Neural progenitor cell (in vitro differentiated cells): ENCODE data around the gene MSTN. TPM values are rescaled to one million over a fixed set of nuclear protein-coding genes. Genes with fewer than 3 reads are reported as not detected.
"Not testable (repeated sequence)": the region's sequence is repeated elsewhere in the genome, so short reads cannot be mapped to it uniquely, and the experiment has no call there.

Source experiments
- DNase-seq: peaks from one replicate; pipeline ENCODE4 v3.0.0-alpha.2; 2016; ENCODE audit warnings: low spot score
- H2AFZ ChIP-seq: fragments of 200-600 bp; sonication (generic); replicated peaks from 2 replicates; pipeline ENCODE4 v1.6.1; 2016; ENCODE audit warnings: antibody characterized with exemption
- H3F3A ChIP-seq: fragments of 200-600 bp; sonication (generic); 2 replicates; pipeline ENCODE4 v1.6.1; 2016; ENCODE audit warnings: antibody characterized with exemption, low read depth
- H3K27ac ChIP-seq: fragments of 200-600 bp; sonication (generic); 2 replicates; pipeline ENCODE4 v1.5.1; 2016; ENCODE audit warnings: mild to moderate bottlenecking
- H3K27me3 ChIP-seq: fragments of 200-600 bp; sonication (generic); 2 replicates; pipeline ENCODE4 v1.6.1; 2016; ENCODE audit warnings: mild to moderate bottlenecking, moderate library complexity
- H3K36me3 ChIP-seq: fragments of 200-600 bp; sonication (generic); 2 replicates; pipeline ENCODE4 v1.5.1; 2016
- H3K4me1 ChIP-seq: fragments of 200-600 bp; sonication (generic); 2 replicates; pipeline ENCODE4 v1.6.1; 2016; ENCODE audit warnings: mixed run types
- H3K4me2 ChIP-seq: fragments of 200-600 bp; sonication (generic); 2 replicates; pipeline ENCODE4 v1.6.1; 2016
- H3K4me3 ChIP-seq: fragments of 200-600 bp; sonication (generic); 2 replicates; pipeline ENCODE4 v1.5.1; 2016
- H3K79me2 ChIP-seq: fragments of 200-600 bp; sonication (generic); 2 replicates; pipeline ENCODE4 v1.6.1; 2016; ENCODE audit warnings: low read depth
- H3K9ac ChIP-seq: fragments of 200-600 bp; sonication (generic); 2 replicates; pipeline ENCODE4 v1.6.1; 2016
- H3K9me3 ChIP-seq: fragments of 200-600 bp; sonication (generic); 2 replicates; pipeline ENCODE4 v1.5.1; 2016; ENCODE audit warnings: low read depth
- H4K20me1 ChIP-seq: fragments of 200-600 bp; sonication (generic); 2 replicates; pipeline ENCODE4 v1.6.1; 2016; ENCODE audit warnings: low read depth
- H3K27ac Mint-ChIP-seq: 3 replicates; pipeline ENCODE4 v1.8.0; 2021; ENCODE audit warnings: mixed read lengths
- H3K27me3 Mint-ChIP-seq: 2 replicates; pipeline ENCODE4 v1.8.0; 2022; ENCODE audit warnings: low read depth, mild to moderate bottlenecking, inconsistent platforms, moderate library complexity, mixed read lengths; ENCODE audit not compliant: insufficient read depth
- H3K36me3 Mint-ChIP-seq: 3 replicates; pipeline ENCODE4 v1.8.0; 2021; ENCODE audit warnings: mixed read lengths
- H3K4me1 Mint-ChIP-seq: 3 replicates; pipeline ENCODE4 v1.8.0; 2021; ENCODE audit warnings: mixed read lengths
- H3K4me3 Mint-ChIP-seq: 3 replicates; pipeline ENCODE4 v1.8.0; 2021; ENCODE audit warnings: mild to moderate bottlenecking, moderate library complexity, mixed read lengths
- H3K9me3 Mint-ChIP-seq: 3 replicates; pipeline ENCODE4 v1.8.0; 2020; ENCODE audit warnings: mixed read lengths
- CTCF ChIP-seq: fragments of 200-600 bp; sonication (generic); IDR thresholded peaks from 2 replicates; pipeline ENCODE4 v1.5.1; 2017; ENCODE audit warnings: antibody characterized with exemption, mild to moderate bottlenecking
- EZH2 ChIP-seq: fragments of 200-600 bp; sonication (generic); IDR thresholded peaks from 2 replicates; pipeline ENCODE4 v1.6.1; 2017; ENCODE audit warnings: antibody characterized with exemption, mild to moderate bottlenecking, moderate library complexity
- EZH2phosphoT487 ChIP-seq: fragments of 200-600 bp; sonication (generic); IDR thresholded peaks from 2 replicates; pipeline ENCODE4 v1.6.1; 2017; ENCODE audit warnings: antibody characterized with exemption
- total RNA-seq: library from RNA; depleted of rRNA; stranded (reverse); fragments of >200 nt; gene quantifications from 2 replicates; pipeline ENCODE4 v1.2.3, GENCODE V29; 2015; ENCODE audit warnings: low replicate concordance

Gene MSTN
- total RNA-seq, 1 donor from 2014 or later: 0.54 TPM

- H3K36me3 ChIP-seq: no peaks in the 10 kb centered on the region
- H3K4me1 ChIP-seq: no peaks in the 10 kb centered on the region
- no peak for DNase-seq
- H3K4me3 ChIP-seq: no peak overlapping the region
- Mint-ChIP-seq H3K4me3 (no peak overlapping the region), H3K4me1 (no peaks in the 10 kb centered on the region), H3K27me3 (no peaks in the 10 kb centered on the region), H3K9me3 (peaks cover 12% of the 10 kb centered on the region), H3K36me3 (no peaks in the 10 kb centered on the region), H3K27ac (no peak overlapping the region)
- H3K9ac ChIP-seq: no peak overlapping the region
- H3K4me2 ChIP-seq: no peak overlapping the region
- no peaks in the 10 kb centered on the region for H3K9me3 ChIP-seq
- H3K27ac ChIP-seq: no peak overlapping the region
- H4K20me1 ChIP-seq: no peaks in the 10 kb centered on the region
- H2AFZ ChIP-seq: no peak overlapping the region
- H3K27me3 ChIP-seq: no peaks in the 10 kb centered on the region
- H3K79me2 ChIP-seq: no peaks in the 10 kb centered on the region
- no peak for TF ChIP-seq CTCF
- TF ChIP-seq EZH2: no peak
- no peak for TF ChIP-seq EZH2phosphoT487
- no peaks in the 10 kb centered on the region for H3F3A ChIP-seq
Observed at GRCh38 chr2:190020720-190021119, 41.8 kb downstream of the MSTN start.

GRCh38 chr2:190017837-190018236 is 44.7 kb downstream of the MSTN start:
- H2AFZ ChIP-seq: no peak overlapping the region
- no peaks in the 10 kb centered on the region for H3K36me3 ChIP-seq
- no peak for DNase-seq
- no peaks in the 10 kb centered on the region for H3K79me2 ChIP-seq
- no peak overlapping the region for H3K4me3 Mint-ChIP-seq
- no peaks in the 10 kb centered on the region for H3K4me1 Mint-ChIP-seq
- no peaks in the 10 kb centered on the region for H3K9me3 ChIP-seq
- no peak overlapping the region for H3K4me3 ChIP-seq
- TF ChIP-seq EZH2phosphoT487 (no peak), EZH2 (no peak), CTCF (no peak)
- no peak overlapping the region for H3K4me2 ChIP-seq
- H3K9ac ChIP-seq: no peak overlapping the region
- H3F3A ChIP-seq: no peaks in the 10 kb centered on the region
- H3K9me3 Mint-ChIP-seq: peaks cover 31% of the 10 kb centered on the region
- H4K20me1 ChIP-seq: no peaks in the 10 kb centered on the region
- no peak overlapping the region for H3K27ac ChIP-seq
- peaks cover 2% of the 10 kb centered on the region for H3K27me3 Mint-ChIP-seq
- H3K36me3 Mint-ChIP-seq: no peaks in the 10 kb centered on the region
- H3K27ac Mint-ChIP-seq: no peak overlapping the region
- no peaks in the 10 kb centered on the region for H3K4me1 ChIP-seq
- no peaks in the 10 kb centered on the region for H3K27me3 ChIP-seq

- H3K4me3 Mint-ChIP-seq, H3K27ac ChIP-seq, H3K27me3 Mint-ChIP-seq, H2AFZ ChIP-seq, H3F3A ChIP-seq, H3K4me1 Mint-ChIP-seq, H3K79me2 ChIP-seq, H3K36me3 ChIP-seq, H3K27ac Mint-ChIP-seq, DNase-seq, H3K36me3 Mint-ChIP-seq, H3K27me3 ChIP-seq, H3K4me2 ChIP-seq, H4K20me1 ChIP-seq, H3K9me3 ChIP-seq, H3K9ac ChIP-seq, H3K4me3 ChIP-seq, H3K4me1 ChIP-seq: not testable (repeated sequence)
- peaks cover 32% of the 10 kb centered on the region for H3K9me3 Mint-ChIP-seq
Observed at GRCh38 chr2:190015969-190016368, 46.6 kb downstream of the MSTN start.
